Aorta (tissue), 5 donors: ENCODE results near the gene VPS37B. TPM values are rescaled to one million over a fixed set of nuclear protein-coding genes. Genes with fewer than 3 reads are reported as not detected.

Experiments
- ATAC-seq: fragments of 200-7000 bp; cut with Tn5 transposase; one replicate; pipeline ENCODE4 v1.9.1; 2022; ENCODE audit warnings: moderate library complexity; ENCODE audit not compliant: low FRiP score
- DNase-seq, 2 donors: peaks; one replicate each; pipeline ENCODE4 v3.0.0-alpha.2; 2020
- H3K27ac ChIP-seq, 2 donors: one replicate each; pipeline ENCODE4 v1.5.1; 2013; ENCODE audit warnings: low read length in 2 of 2, mild to moderate bottlenecking in 2 of 2, moderate library complexity in 2 of 2, control low read depth in 1 of 2, inconsistent platforms in 1 of 2, low read depth in 1 of 2
- H3K27me3 ChIP-seq, 2 donors: one replicate each; pipeline ENCODE4 v1.6.1; 2013; ENCODE audit warnings: control low read depth in 1 of 2, low read length in 1 of 2, mild to moderate bottlenecking in 1 of 2, moderate library complexity in 1 of 2; ENCODE audit not compliant: insufficient read depth in 2 of 2, control insufficient read depth in 1 of 2
- H3K36me3 ChIP-seq, 2 donors: one replicate each; pipeline ENCODE4 v1.6.1; 2013; ENCODE audit warnings: control low read depth in 1 of 2, low read length in 1 of 2, mild to moderate bottlenecking in 1 of 2; ENCODE audit not compliant: insufficient read depth in 2 of 2, control insufficient read depth in 1 of 2
- H3K4me1 ChIP-seq, 2 donors: one replicate each; pipeline ENCODE4 v1.6.1; 2013; ENCODE audit warnings: low read length in 2 of 2, control low read depth in 1 of 2, mild to moderate bottlenecking in 1 of 2, moderate library complexity in 1 of 2; ENCODE audit not compliant: insufficient read depth in 2 of 2, control insufficient read depth in 1 of 2
- H3K4me3 ChIP-seq, 2 donors: one replicate each; pipeline ENCODE4 v1.5.1; 2013; ENCODE audit warnings: low read length in 2 of 2, control low read depth in 1 of 2, mild to moderate bottlenecking in 1 of 2
- H3K9me3 ChIP-seq: one replicate; pipeline ENCODE4 v1.6.1; 2013; ENCODE audit warnings: mild to moderate bottlenecking, low read length; ENCODE audit not compliant: control insufficient read depth
- WGBS, 2 donors: extraction: QIAGEN DNeasy Blood & Tissue Kit; methylation state at CpG; one replicate each; pipeline ENCODE4 v1.1.7; 2013; 5-methylcytosine and 5-hydroxymethylcytosine counted together
- intact Hi-C, 2 donors: fragments of 100-400 bp; cut with DNase I; formaldehyde crosslinking; loops; one replicate each; pipeline versions ENCODE4 v1.14.2 to v1.15.0; 2022
- polyA plus RNA-seq, 2 donors: library from polyadenylated mRNA; stranded (reverse); fragments of 200-250 nt; gene quantifications; one replicate each; pipeline ENCODE4 v1.2.3, GENCODE V29; 2013
- total RNA-seq, 2 donors: library from RNA; stranded (reverse); fragmentation: NEBNext Ultra II Directional; extraction: Animal tissue kit (Norgen Biotek cat#: 25700); gene quantifications; one replicate each; pipeline ENCODE4 v1.2.1, GENCODE V29; 2021
- donor health status: healthy with polysubstance abuse.
- donor health status: Bipolar disorder and iron deficiency.
- donor health status: DM: no; HTN: no; CAD: no.
- donor health status: DM: no; HTN: no; CAD: no.
- donor health status: DM: yes; HTN: yes; CAD: no.

VPS37B gene
- total and polyA plus RNA-seq, 4 donors: 7.4 to 36.4 (median 22.3) TPM

DNA sequence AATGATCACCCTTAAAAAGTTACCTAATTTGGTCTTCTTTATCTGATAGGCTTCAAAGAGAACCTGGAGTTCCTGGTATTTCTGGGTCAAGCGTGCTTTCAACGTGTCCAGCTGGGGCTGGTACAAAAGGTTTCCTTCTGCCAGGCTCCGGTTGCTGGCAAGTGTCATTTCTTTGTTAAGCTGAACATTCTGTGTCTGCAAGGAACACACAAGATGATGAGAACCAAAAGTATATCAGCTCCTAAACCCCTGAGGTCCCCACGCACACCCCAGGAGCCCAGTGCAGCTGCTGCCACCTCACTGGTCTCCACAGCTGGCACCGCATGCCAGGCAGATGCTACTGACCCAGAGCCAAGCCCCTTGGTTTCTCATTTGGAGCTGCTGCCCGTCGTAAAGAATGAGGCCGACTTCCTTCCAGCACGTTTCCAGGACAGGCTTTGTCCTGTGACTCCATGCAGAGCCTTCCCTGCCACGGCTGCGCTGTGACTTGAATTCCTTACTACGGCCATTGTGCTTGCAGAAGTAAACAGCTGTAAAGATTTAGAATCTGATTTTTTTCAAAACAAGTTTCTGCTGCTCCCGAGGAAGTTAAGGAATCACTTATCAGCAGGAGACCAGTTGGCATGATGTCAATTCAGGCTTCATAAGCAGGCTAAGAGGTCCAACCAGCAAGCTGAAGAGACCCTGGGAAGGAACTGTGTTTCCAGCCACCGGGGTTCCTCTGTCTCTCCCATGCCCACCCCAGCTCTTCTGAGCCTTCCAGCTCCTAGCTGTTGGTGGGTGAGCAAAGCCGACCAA lies 24.9 kb downstream of the VPS37B start:
- intact Hi-C loops: no loop called here
- no peaks in the 10 kb centered on the region for H3K9me3 ChIP-seq
- no peaks in the 10 kb centered on the region for H3K27me3 ChIP-seq
- peak overlapping the region in 1 of 2 donors; percentile 1 for H3K27ac ChIP-seq
- DNase-seq: peak; percentile 65 to 72
- 21 to 22% methylated on average over 15 of the region's 15 CpGs for WGBS, 2 donors
- H3K36me3 ChIP-seq: no peaks in the 10 kb centered on the region
- no peak overlapping the region for H3K4me3 ChIP-seq
- H3K4me1 ChIP-seq: no peaks in the 10 kb centered on the region
- ATAC-seq: no peak

DNA sequence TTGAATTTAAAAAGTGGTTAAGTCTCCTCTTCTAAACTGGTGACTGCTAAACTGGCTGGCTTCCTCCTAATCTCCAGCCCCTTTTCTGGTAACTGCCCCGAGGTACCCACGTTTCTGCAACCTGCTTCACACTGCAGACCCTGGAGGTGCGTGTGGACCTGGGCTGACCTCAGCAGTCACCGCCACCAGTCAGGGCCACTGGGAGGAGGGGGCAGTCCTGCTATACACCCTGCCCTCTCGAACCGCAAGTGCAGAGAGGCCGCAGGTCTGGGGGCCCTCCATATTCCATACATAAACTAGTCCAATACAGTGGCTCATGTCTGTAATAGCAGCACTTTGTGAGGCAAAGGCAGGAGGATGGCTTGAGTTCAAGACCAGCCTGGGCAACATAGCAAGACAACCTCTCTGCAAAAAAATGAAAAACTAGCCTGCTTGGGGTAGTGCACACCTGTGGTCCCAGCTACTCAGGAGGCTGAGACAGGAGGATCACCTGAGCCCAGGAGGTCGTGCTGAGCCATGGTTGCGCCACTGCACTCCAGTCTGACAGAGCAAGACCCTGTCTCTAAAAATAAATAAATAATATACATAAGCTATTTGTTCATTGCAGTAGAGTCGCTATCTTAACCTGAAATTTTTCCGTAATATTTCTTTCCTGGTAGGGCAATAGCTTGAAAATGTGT lies 25.6 kb downstream of the VPS37B start:
- intact Hi-C loops: no loop called here
- 92% methylated on average over 11 of the region's 11 CpGs for WGBS, 2 donors
- ATAC-seq (no peak), DNase-seq (peak in 1 of 2 donors; percentile 51)
- H3K36me3 ChIP-seq: no peaks in the 10 kb centered on the region
- no peak overlapping the region for H3K4me3 ChIP-seq
- no peaks in the 10 kb centered on the region for H3K27me3 ChIP-seq
- H3K4me1 ChIP-seq: no peaks in the 10 kb centered on the region
- H3K9me3 ChIP-seq: no peaks in the 10 kb centered on the region
- no peak overlapping the region for H3K27ac ChIP-seq

DNA sequence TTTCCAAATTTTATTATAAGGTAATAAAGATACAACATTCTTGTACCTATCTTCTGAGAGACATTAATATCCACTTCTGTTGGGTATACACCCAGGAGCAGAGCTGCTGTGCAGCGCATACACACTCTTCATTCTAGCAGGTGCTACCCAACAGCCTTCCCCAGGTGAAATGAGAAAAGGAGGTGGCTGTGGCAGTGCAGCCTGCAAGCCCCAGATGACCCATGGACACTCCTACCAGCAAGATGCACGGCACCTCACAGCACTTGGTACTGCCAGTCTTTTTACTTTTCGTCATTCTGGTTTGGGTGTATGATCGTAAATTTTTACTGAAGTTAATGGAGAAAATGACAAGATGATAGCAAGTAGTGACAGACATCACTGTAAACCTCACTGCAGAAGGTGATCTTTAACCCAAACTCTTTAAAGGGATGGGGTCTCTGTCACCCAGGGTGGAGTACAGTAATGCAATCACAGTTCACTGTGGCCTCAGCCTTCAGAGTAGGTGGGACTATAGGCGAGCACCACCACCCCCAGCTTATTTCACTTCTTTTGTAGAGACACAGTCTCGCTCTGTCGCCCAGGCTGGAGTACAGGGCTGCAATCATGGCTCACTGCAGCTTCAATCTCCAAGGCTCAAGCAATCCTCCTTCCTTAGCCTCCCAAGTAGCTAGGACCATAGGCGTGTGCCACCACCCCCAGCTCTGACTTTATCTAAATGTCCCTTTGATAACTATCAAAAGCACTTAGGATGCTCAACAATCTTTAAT lies 26.5 kb downstream of the VPS37B start:
- Histone ChIP-seq H3K27me3 (no peaks in the 10 kb centered on the region), H3K9me3 (no peaks in the 10 kb centered on the region), H3K4me1 (no peaks in the 10 kb centered on the region), H3K4me3 (no peak overlapping the region), H3K36me3 (no peaks in the 10 kb centered on the region), H3K27ac (no peak overlapping the region)
- no peak for ATAC-seq
- 93 to 99% methylated on average over 8 of the region's 8 CpGs for WGBS, 2 donors
- intact Hi-C loops: loop anchor here in 1 of 2 donors (10.0 kb wide), 1 partner anchor 365 kb away; the partner anchor contains the start of genes MPHOSPH9 and MTRFR
- no peak for DNase-seq

DNA sequence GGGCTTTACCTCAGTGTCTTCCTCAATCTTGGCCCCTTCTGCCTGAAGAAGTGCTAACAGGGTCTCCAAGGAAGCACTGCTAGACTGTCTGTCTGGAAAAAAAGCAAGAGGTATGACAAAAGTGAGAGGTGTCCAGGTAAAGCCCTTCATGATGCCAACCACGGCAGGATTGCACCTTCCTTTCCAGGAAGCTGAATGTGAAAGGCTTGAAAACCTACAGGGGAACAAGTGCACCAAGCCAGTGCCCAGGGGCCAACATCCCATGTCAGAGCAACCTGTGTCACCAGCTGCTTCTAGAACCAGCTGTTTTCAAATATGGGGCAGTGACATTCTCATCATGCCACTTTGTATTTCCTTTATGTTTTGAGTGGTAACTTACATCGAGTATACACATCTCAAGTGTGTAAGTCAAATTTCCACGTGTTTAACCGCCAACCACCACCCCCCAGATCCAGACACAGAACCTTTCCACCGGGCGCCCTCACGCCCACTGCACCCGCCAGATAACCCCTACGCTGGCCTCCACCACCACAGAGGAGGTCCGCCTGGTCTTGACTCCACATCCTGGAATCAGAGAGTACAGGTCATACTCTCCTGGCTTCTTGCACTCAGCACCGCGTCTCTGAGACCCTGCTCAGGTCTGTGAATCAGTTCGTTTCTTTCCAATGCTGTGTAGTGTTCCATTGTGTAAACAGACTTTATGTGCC lies 27.3 kb downstream of the VPS37B start:
- no peak overlapping the region for H3K27ac ChIP-seq
- no peaks in the 10 kb centered on the region for H3K36me3 ChIP-seq
- H3K9me3 ChIP-seq: no peaks in the 10 kb centered on the region
- WGBS, 2 donors: 94 to 96% methylated on average over 13 of the region's 13 CpGs
- intact Hi-C loops: loop anchor here in 1 of 2 donors (10.0 kb wide), 1 partner anchor 366 kb away; the partner anchor contains the start of genes MPHOSPH9 and MTRFR
- no peaks in the 10 kb centered on the region for H3K27me3 ChIP-seq
- no peak overlapping the region for H3K4me3 ChIP-seq
- no peaks in the 10 kb centered on the region for H3K4me1 ChIP-seq
- no peak for ATAC-seq
- peak in 1 of 2 donors; percentile 57 for DNase-seq

DNA sequence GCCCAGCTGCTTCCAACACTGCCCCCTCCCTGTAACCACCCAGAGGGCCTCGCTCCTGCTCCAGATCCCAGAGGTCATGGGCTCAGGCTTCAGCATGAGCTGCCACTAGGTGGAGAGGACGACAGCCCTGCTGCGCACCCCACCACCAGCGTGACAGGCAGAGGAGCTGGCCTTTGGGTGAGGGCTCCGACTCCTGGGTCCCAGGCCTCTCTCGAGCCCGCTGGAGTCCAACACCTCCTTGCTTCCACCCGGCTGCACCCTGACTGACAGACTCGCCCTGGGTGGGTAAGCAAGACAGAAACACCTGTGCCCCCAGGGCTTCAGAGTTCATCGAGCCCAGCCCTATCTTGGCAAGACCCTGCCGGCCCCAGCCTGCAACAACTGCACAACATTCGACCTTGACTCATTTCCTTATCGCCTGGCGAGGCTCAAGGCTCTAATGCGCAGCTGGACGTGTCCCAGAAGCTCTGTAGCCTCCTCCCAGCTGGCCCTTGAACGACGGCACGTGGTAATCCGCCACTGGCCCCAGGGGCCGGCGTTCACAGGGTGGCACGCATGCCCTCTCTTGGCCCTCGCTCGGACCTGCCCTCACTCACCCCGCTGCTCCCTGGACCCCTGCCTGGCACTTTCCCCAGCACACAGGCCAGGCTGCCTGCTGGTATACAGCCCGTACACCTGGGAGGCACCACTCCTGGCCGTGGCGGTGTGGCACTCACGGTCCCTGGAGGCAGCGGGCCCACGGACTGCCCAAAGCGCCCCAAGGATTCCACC lies 28.0 kb downstream of the VPS37B start:
- H3K4me3 ChIP-seq: no peak overlapping the region
- H3K27ac ChIP-seq: no peak overlapping the region
- no peaks in the 10 kb centered on the region for H3K36me3 ChIP-seq
- H3K27me3 ChIP-seq: no peaks in the 10 kb centered on the region
- H3K4me1 ChIP-seq: no peaks in the 10 kb centered on the region
- WGBS, 2 donors: 84 to 86% methylated on average over 33 of the region's 33 CpGs
- ATAC-seq (no peak), DNase-seq (peak in 1 of 2 donors; percentile 76)
- no peaks in the 10 kb centered on the region for H3K9me3 ChIP-seq
- intact Hi-C loops: loop anchor here in 1 of 2 donors (10.0 kb wide), 1 partner anchor 367 kb away; the partner anchor contains the start of genes MPHOSPH9 and MTRFR

DNA sequence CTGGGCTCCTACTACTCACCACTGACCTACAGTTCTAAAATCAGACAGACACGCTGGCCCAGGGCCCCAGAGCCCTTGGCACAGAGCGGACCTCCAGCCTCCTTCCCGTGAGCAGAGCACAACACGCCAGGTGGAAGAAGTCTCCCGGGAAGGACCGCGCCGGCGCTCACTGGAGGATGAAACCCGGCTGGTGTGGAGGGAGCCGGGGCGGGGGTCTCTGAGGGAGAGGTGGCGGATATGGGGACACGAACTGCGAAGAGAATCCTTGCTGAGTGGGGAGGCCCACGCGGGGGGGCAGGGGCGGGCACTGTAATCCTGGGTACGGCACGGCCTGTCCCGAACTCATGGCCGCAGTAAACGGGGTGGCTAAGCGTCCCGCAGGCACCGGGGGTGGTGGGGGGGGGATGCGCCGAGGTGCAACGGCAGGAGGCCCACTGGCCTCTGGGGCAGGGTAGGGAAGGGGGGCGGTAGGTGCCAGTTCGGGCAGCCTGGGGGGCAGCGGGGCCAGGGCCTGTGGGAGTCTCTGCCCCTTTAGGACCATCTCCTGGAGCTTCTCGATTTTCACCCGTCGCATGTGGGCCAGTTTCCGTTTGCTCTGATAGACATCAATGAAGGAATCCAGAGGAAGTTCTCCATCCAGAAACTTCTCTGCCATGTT lies 28.8 kb downstream of the VPS37B start:
- no peaks in the 10 kb centered on the region for H3K9me3 ChIP-seq
- no peaks in the 10 kb centered on the region for H3K36me3 ChIP-seq
- intact Hi-C loops: loop anchor here in 1 of 2 donors (10.0 kb wide), 1 partner anchor 368 kb away; the partner anchor contains the start of genes MPHOSPH9 and MTRFR
- no peak overlapping the region for H3K27ac ChIP-seq
- H3K27me3 ChIP-seq: no peaks in the 10 kb centered on the region
- H3K4me1 ChIP-seq: no peaks in the 10 kb centered on the region
- DNase-seq (peak in 1 of 2 donors; percentile 77), ATAC-seq (no peak)
- WGBS, 2 donors: 90% methylated on average over 35 to 36 of the region's 36 CpGs
- H3K4me3 ChIP-seq: no peak overlapping the region

DNA sequence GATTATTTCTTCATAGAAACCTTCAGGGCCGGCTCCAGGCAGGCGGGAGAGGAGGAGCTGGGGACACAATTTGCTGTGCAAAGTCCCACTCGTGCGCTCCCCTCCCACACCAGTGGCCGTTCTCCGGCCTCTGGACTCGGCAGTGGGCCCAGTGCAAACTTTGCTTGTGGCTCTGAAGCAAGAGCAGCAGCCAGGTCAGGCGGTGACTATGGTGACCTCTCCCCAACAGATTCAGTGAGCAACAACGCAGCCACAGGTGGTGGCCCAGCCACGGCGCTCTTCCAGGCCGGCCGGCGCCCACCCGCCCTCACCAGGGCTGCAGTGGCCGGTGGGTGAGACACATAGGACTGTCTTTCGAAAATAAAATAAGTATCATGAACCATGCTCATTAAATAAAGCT lies 29.5 kb downstream of the VPS37B start:
- intact Hi-C loops: loop anchor here in 1 of 2 donors (10.0 kb wide), 1 partner anchor 368 kb away; the partner anchor contains the start of genes MPHOSPH9 and MTRFR
- Histone ChIP-seq H3K27ac (no peak overlapping the region), H3K4me3 (no peak overlapping the region), H3K36me3 (no peaks in the 10 kb centered on the region), H3K4me1 (no peaks in the 10 kb centered on the region), H3K9me3 (no peaks in the 10 kb centered on the region), H3K27me3 (no peaks in the 10 kb centered on the region)
- DNase-seq (peak in 1 of 2 donors; percentile 68), ATAC-seq (no peak)
- WGBS, 2 donors: 92 to 94% methylated on average over 17 of the region's 17 CpGs
